Epithelial cell of esophagus (primary cell): Measurements from ENCODE around the gene CREB5.

Source experiments
- DNase-seq: peaks from one replicate; pipeline ENCODE4 v3.0.0; 2010; ENCODE audit warnings: low read depth
- H3K4me3 ChIP-seq: 2 replicates; pipeline ENCODE4 v1.5.1; 2011; ENCODE audit warnings: mild to moderate bottlenecking, low read length, control low read depth
- CTCF ChIP-seq: IDR thresholded peaks from 2 replicates; pipeline ENCODE4 v1.5.1; 2011; ENCODE audit warnings: low read depth, mild to moderate bottlenecking, low read length, control low read depth, inconsistent platforms; ENCODE audit not compliant: insufficient read depth; ENCODE audit errors: missing control alignments

The CREB5 gene

GRCh38 chr7:28718055-28718481 lies 305.8 kb downstream of the CREB5 start:
- no peak for TF ChIP-seq CTCF
- no peak for DNase-seq
- H3K4me3 ChIP-seq: no peak overlapping the region

GRCh38 chr7:28718545-28718944 lies 306.2 kb downstream of the CREB5 start:
- no peak for DNase-seq
- H3K4me3 ChIP-seq: no peak overlapping the region
- TF ChIP-seq CTCF: no peak

GRCh38 chr7:28722684-28723083 lies 310.4 kb downstream of the CREB5 start:
- H3K4me3 ChIP-seq: no peak overlapping the region
- TF ChIP-seq CTCF: no peak
- no peak for DNase-seq

GRCh38 chr7:28723336-28723735 lies 311.0 kb downstream of the CREB5 start:
- no peak for DNase-seq
- no peak for TF ChIP-seq CTCF
- H3K4me3 ChIP-seq: no peak overlapping the region

- no peak overlapping the region for H3K4me3 ChIP-seq
- no peak for TF ChIP-seq CTCF
- no peak for DNase-seq
These were observed 312.2 kb downstream of the CREB5 start for GRCh38 chr7:28724563-28724962.

GRCh38 chr7:28725045-28725642 lies 312.8 kb downstream of the CREB5 start:
- DNase-seq: no peak
- H3K4me3 ChIP-seq: no peak overlapping the region
- no peak for TF ChIP-seq CTCF

- TF ChIP-seq CTCF: no peak
- peak; percentile 21 for DNase-seq
- H3K4me3 ChIP-seq: no peak overlapping the region
These were observed 313.6 kb downstream of the CREB5 start for GRCh38 chr7:28725911-28726310.
